HG02763 (cell line): ENCODE measurements around the gene SULF2.
"Not testable (repeated sequence)": the region's sequence is repeated elsewhere in the genome, so short reads cannot be mapped to it uniquely, and the experiment has no call there.

ENCODE experiments used
- ATAC-seq: cut with Tn5 transposase; IDR thresholded peaks from one replicate; pipeline ENCODE4 v1.9.1; 2021; ENCODE audit warnings: mild to moderate bottlenecking, moderate library complexity; ENCODE audit not compliant: unreplicated experiment

SULF2 gene

GRCh38 chr20:47785311-47785853, at the start of gene SULF2:
Gene SULF2, minus strand, starts transcription at chr20:47785481. Its CDS starts 28,118 bp downstream, at chr20:47757363.
- ATAC-seq = no peak

GRCh38 chr20:47831675-47832074, 46.4 kb upstream of the SULF2 start:
- not testable (repeated sequence) for ATAC-seq

- not testable (repeated sequence) for ATAC-seq
These were observed 41.4 kb upstream of the SULF2 start for GRCh38 chr20:47826716-47827115.

- not testable (repeated sequence) for ATAC-seq
These were observed 40.7 kb upstream of the SULF2 start for GRCh38 chr20:47826006-47826405.

- no peak for ATAC-seq
These were observed 39.9 kb upstream of the SULF2 start for GRCh38 chr20:47825011-47825762.

GRCh38 chr20:47823941-47824340, 38.7 kb upstream of the SULF2 start:
- not testable (repeated sequence) for ATAC-seq

GRCh38 chr20:47821481-47822100, 36.3 kb upstream of the SULF2 start:
- ATAC-seq = no peak

GRCh38 chr20:47818996-47819609, 33.8 kb upstream of the SULF2 start:
- ATAC-seq = no peak

GRCh38 chr20:47818466-47818865, 33.2 kb upstream of the SULF2 start:
- no peak for ATAC-seq

- ATAC-seq = no peak
These were observed 32.7 kb upstream of the SULF2 start for GRCh38 chr20:47818016-47818415.

GRCh38 chr20:47817573-47817972, 32.3 kb upstream of the SULF2 start:
- no peak for ATAC-seq

- ATAC-seq = no peak
These were observed 31.5 kb upstream of the SULF2 start for GRCh38 chr20:47816487-47817451.

GRCh38 chr20:47815866-47816265, 30.6 kb upstream of the SULF2 start:
- no peak for ATAC-seq

- ATAC-seq = no peak
These were observed 30.1 kb upstream of the SULF2 start for GRCh38 chr20:47815416-47815806.

- ATAC-seq = no peak
These were observed 29.5 kb upstream of the SULF2 start for GRCh38 chr20:47814632-47815415.

GRCh38 chr20:47810721-47811347, 25.6 kb upstream of the SULF2 start:
- no peak for ATAC-seq

- ATAC-seq = no peak
These were observed 24.9 kb upstream of the SULF2 start for GRCh38 chr20:47810116-47810677.

GRCh38 chr20:47809161-47809960, 24.1 kb upstream of the SULF2 start:
- no peak for ATAC-seq
